Measurements from ENCODE around the gene SLC25A34.

DNA sequence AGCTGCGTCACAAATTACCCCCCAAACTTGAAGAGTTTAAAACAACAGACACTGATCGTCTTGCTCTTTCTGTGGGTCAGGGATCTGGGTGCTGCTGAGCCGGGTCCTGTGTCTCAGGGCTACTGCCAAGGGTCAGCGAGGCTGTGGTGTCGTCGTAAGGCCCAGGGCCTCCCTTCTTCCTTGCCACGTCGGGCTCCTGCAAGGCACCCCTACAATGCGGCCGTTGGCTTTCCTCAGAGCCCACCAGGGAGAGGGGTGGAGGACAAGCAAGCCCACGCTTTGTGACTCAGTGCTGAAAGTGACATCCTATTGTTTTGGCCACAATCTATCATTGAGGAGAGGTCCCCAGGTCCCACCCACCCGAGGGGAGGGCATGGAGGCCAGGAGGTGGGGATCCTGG, 14.9 kb downstream of the SLC25A34 start:
- TF ChIP-seq, protein P1, sequence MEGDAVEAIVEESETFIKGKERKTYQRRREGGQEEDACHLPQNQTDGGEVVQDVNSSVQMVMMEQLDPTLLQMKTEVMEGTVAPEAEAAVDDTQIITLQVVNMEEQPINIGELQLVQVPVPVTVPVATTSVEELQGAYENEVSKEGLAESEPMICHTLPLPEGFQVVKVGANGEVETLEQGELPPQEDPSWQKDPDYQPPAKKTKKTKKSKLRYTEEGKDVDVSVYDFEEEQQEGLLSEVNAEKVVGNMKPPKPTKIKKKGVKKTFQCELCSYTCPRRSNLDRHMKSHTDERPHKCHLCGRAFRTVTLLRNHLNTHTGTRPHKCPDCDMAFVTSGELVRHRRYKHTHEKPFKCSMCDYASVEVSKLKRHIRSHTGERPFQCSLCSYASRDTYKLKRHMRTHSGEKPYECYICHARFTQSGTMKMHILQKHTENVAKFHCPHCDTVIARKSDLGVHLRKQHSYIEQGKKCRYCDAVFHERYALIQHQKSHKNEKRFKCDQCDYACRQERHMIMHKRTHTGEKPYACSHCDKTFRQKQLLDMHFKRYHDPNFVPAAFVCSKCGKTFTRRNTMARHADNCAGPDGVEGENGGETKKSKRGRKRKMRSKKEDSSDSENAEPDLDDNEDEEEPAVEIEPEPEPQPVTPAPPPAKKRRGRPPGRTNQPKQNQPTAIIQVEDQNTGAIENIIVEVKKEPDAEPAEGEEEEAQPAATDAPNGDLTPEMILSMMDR (IDR thresholded peaks at IDR 0.05), result no peak
- TF ChIP-seq POLR2A (IDR thresholded peaks at IDR 0.05), result no peak

All from thyroid gland (tissue), 4 donors.